Omental fat pad (tissue), 4 donors: ENCODE results near the gene SND1. TPM values are rescaled to one million over a fixed set of nuclear protein-coding genes. Genes with fewer than 3 reads are reported as not detected.

Experiments used
- ATAC-seq: fragments of 150-250 bp; one replicate; pipeline ENCODE4 v1.9.1; 2016; ENCODE audit warnings: mild to moderate bottlenecking, moderate library complexity; ENCODE audit not compliant: low FRiP score
- DNase-seq: peaks from one replicate; pipeline ENCODE4 v3.0.0-alpha.2; 2019; ENCODE audit warnings: low spot score
- CTCF ChIP-seq, 3 donors: fragments of 450-650 bp; IDR thresholded peaks; one replicate each; pipeline ENCODE4 v1.5.1; 2016 to 2017; ENCODE audit warnings: antibody characterized with exemption in 3 of 3, mild to moderate bottlenecking in 3 of 3, moderate library complexity in 2 of 3
- total RNA-seq, 4 donors: library from RNA; depleted of rRNA; stranded (reverse); fragments of >200 nt; gene quantifications; one replicate each; pipeline ENCODE4 v1.1.0, GENCODE V29; 2016

Gene SND1
- total RNA-seq, 4 donors from 2014 or later = 90.8 to 140 (median 125) TPM

GRCh38 chr7:128000854-128001265 lies 348.9 kb downstream of the SND1 start:
- TF ChIP-seq CTCF (IDR thresholded peaks at IDR 0.05) = no peak
- DNase-seq (no peak), ATAC-seq (no peak)

GRCh38 chr7:128003167-128003566 lies 351.2 kb downstream of the SND1 start:
- no peak for TF ChIP-seq CTCF (IDR thresholded peaks at IDR 0.05)
- ATAC-seq = no peak
- DNase-seq = no peak

DNA sequence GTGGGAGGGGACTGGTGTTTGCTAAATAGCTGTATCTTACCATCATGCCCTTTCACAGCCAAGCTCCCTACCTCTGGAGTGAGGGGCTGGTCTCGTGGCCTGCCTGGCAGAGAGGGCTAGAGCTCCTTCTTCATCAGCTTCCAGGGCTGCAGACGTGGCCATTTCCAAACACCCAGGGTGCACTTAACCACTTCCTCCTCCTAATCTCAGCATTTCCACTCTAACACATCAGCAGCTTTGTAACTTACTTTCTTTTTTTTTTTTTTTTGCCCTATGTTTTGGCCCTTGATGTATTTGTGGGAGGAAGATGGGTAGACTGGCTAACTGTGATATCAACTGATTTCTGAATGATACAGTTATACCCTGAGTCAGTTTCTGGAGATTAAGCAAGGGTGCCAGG lies 351.8 kb downstream of the SND1 start:
- no peak for ATAC-seq
- no peak for DNase-seq
- no peak for TF ChIP-seq CTCF (IDR thresholded peaks at IDR 0.05)

GRCh38 chr7:128004623-128005022 lies 352.6 kb downstream of the SND1 start:
- DNase-seq (no peak), ATAC-seq (no peak)
- no peak for TF ChIP-seq CTCF (IDR thresholded peaks at IDR 0.05)

- no peak for ATAC-seq
These were observed 353.1 kb downstream of the SND1 start for GRCh38 chr7:128005117-128005516.

GRCh38 chr7:128005759-128006159 lies 353.8 kb downstream of the SND1 start:
- TF ChIP-seq CTCF (IDR thresholded peaks at IDR 0.05) = no peak
- no peak for ATAC-seq
- DNase-seq = no peak

More at GRCh38 chr7:128005117-128005516, 353.1 kb downstream of the SND1 start:
- DNase-seq = no peak
- TF ChIP-seq CTCF (IDR thresholded peaks at IDR 0.05) = no peak

DNA sequence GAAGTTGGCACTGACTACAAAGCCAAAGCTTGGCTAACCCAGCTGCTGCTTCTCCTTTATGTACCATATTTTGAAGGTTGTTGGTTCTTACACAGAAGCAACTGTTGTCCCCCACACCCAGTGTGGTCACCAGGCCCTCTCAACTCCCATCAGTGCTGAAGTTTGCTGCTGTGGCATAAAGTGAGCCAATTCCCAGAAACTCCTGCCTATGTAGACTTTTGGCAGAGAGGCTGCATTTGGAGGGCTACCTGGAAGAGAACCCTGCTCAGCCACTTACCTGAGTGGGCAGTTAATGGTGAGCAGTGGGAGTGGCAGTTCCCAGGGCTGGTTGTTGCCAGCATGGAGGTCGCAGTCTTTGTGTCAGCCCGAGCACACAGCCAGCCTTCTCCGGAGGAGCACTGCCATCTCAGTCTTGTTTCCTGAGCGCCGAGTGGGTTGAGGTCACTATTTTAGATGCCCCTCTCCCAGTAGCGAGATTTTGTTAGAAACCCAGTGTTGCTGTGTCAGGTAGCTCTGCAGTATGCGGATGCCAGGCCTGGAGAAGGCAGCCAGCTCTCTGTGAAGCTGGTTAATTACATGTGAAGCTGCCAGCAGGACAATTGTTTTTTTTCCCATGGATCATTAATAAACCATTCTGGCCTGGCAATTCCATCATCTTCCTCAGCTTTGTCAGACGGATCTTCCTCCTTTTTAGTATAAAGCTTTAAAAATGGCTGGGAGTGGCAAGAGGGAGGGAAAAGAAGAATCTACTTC lies 354.7 kb downstream of the SND1 start:
- DNase-seq (no peak), ATAC-seq (no peak)
- no peak for TF ChIP-seq CTCF (IDR thresholded peaks at IDR 0.05)
